ENCODE measurements around the gene TECTA.
"Not testable (repeated sequence)": the region's sequence is repeated elsewhere in the genome, so short reads cannot be mapped to it uniquely, and the experiment has no call there.

Gene TECTA

DNA sequence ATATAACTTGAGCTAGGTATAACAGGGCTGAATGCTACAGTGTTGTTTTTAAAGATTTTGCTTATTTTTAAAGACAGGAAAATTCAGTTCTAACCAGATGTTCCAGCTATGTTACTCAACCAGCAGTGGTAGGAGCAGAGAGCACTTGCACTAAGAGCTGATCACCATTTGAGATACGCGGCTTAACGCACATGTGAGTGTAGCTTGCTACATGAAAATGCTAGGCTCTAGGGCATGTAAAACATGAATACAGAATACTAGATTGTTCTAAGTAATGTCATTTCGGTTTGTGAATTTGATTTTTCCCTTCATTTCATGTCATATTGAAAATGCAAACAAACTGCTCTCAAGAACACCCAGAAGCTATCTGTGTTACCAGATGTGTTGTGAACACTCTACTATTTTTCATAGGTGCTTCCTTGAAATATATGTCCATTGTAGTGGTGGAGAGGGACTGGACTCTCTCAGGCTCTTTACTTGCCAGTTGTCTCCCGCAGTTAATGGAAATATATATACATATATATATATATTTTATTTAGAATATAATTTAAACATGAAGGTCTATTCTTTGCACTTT, 10.8 kb upstream of the TECTA start:
- DNase-seq (ENCODE audit: low read depth) = no peak

DNA sequence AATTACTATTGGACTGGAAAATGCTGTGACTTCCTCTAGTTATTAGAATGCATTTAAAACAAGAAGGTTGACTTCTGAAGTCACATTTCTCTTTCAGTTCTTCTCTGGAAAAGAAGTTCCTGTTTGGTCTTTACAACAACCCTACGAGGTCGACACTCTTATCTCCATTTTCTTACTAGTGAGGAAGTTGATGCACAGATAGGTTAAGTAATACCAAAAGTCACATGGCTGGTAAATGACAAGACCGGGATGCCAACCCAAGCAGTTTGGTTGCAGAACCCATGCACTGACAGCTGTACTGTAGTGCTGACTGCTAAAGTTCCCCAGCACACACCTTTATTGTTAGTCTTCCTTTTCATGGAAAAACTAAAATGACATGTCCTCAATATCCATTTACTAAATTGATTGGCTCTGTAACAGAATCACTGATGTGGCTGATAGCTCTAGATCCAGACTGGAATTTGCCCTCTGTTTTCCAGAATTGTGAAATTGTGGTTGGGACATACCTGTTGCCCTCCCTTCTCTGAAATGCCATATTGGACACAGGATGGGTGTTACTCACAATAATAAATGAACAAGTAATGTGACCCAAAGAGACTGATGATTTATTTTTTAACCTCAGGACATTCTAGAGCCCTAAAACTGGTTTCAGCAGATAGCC, 9.4 kb upstream of the TECTA start:
- DNase-seq (ENCODE audit: low read depth) = no peak

DNA sequence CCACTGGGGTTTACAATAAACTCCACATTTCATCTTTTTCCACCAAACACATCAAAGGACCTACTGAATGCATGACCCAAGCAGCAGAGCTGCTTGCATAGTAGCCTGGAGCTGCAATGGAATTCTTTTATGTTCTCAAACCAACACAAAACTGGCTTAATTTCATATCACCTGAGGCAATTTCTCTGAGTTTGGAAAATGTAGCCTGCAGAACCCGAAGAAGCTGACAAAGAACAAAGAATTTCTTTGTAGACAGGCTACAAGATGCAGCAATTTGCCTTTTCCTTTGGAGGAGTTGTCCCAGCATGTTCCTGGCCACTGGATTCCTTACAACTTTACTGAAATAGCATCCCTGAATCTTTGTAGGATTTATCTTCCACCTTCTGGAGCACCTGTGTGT, 5.5 kb upstream of the TECTA start:
- no peak for DNase-seq (ENCODE audit: low read depth)

DNA sequence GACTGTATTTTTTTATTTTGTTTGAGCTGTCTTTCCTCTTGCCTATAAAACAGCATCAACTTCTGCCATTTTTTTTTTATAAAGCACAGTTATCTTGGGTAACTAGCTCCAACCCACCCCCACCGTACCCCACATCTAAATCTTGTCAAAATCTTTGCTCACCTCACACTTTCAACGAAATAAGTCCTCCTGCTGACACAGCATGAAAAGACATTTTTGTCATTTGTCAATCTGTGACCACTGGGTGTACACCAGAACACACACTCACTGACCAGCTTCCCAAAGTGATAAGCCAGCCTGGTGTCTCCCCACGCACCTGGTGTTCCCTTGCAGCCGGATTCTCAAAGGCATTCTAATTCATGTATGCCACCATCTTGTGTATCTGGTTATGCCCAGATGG, 1.7 kb upstream of the TECTA start:
- DNase-seq (ENCODE audit: low read depth) = no peak

DNA sequence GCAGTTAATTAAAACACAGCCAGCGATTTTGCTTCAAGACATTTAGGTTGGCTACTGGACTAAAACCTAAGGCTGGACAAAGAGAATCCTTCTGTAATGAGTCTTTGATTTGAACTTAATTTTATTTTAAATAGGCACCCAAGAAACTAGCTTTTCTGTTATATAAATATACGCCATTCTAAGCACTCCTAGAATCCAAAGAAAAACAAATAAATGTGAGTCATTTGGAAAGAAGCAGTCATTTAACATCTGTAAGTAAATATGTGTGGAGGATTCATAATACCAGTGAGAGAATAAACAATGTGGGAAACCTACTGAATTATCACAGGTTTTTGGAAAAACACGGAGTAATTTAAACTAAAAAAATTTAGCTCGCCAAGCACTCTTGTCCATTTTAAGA, 1.2 kb upstream of the TECTA start:
- no peak for DNase-seq (ENCODE audit: low read depth)

DNA sequence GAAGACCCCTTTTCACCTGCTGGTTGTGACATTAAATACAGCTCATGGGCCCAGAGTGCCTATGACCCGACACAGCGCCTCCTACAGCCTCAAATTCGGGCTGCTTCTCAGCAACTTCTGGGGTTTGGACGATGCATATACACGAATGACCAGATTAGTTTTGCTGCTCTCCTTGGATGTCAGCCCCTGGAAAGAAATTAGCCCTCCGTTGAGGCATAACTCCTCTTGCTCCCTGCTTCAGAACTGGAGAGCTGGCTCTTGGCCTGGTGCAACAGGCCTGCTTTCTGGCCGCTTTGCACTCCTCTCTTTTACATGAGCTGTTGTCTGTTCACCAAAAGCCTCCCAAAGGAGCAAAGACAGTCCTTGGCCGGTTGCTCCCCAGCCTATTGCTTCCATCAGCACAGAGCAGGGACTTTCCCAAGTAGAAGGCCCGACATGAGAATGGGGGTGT, 3.3 kb downstream of the TECTA start:
- no peak for DNase-seq (ENCODE audit: low read depth)

DNA sequence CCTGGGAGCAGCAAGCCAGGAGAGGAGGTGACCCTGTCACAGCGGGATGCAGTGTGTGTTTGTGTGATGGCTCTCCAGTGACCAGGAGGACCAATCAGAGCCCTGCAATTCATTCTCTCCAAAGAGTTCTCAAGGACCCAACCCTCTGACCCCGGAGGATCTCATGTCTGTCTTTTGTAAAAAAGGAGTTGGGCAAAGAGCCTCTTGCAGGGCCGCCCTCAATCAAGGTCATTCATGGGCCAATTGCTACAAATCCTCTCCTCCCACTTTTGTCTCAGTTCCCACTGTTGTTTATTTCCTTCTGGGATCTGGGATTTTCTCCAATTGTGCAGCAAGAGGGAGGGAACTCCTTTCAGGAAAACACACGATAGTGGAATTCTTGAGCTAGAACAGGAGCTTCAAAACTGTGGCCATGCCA, 4.0 kb downstream of the TECTA start:
- no peak for DNase-seq (ENCODE audit: low read depth)

DNA sequence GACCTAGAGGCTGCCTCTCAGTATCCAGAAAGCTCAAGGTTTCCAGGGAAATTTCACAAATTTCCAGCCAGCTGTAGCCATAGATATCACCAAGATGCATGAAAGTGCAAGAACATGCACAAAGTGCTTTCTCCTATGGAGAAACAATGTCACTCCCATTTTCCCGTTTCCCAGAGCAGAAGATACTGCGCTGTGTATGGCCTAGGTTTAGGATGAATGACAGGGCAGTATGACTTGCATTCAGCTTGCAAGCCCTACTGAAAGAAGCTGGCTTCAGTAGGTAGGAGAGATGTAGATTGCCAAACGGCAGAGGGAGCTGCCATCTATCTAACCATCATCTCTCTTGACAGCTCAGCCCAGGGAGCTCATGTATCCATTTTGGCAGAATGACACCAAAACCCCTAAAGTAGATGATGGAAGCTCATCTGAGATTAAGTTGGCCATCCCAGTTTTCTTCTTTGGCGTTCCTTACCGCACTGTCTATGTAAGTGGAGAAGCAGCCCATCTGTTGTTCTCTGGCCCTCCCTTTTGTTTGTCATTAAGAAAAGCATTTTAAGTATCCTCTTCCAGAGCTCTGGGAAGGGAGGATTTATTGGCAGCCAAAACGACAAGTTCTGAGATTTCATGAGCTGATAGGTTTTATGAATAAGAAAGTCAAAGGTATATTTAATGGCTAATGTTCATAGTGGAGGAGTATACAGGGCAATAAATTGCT, 4.6 kb downstream of the TECTA start:
- no peak for DNase-seq (ENCODE audit: low read depth)

DNA sequence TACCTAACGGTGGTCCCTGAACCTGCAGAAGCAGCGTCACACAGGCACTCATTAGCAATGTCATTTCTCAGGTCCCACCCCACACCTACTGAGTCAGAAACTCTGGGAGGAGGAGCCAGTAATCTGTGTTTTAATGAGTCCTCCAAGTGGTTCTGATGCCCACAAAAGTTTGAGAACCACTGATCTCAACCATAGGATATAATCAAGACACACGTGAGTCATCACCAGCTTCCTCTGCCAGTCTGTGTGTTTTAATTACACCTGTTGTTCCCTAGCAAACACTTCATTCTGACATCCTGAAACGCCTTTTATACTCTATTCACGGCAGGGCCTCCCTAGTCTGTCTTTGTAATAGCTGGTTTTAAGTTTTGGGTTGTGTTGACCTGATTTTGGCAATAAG, 5.8 kb downstream of the TECTA start:
- no peak for DNase-seq (ENCODE audit: low read depth)

DNA sequence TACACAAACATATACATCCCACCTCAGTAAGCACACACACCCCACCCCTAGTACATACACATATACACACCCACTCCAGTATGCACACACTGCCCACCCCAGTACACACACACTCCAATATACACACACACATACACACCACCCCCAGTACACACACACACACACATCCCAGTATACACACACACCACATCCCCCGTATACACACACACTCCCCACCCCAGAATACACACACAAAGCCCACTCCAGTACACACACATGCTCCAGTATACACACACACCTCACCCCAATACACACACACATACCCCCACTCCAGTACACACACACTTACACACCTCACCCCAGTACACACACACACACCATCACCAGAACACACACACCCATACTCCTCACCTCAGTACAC, 7.4 kb downstream of the TECTA start:
- DNase-seq (ENCODE audit: low read depth) = no peak

DNA sequence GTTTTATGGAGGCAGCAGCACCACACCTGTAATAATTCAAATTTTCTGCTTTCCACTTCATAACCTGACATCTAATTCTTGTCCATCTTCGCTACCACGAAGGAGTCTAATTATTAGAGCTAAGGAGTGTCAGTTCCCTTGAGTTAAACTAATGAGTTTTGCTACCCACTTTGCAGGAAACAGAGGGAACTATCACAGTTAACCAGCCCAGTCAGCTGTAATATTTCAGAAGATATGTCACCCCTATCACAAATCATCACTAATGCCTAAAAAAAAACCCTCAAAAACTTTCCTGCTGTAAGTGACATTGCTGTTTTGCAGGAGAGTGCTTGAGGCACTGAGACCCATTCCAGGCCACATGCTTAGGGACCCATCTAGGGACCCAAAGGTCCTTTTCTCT, 8.4 kb downstream of the TECTA start:
- DNase-seq (ENCODE audit: low read depth) = no peak

DNA sequence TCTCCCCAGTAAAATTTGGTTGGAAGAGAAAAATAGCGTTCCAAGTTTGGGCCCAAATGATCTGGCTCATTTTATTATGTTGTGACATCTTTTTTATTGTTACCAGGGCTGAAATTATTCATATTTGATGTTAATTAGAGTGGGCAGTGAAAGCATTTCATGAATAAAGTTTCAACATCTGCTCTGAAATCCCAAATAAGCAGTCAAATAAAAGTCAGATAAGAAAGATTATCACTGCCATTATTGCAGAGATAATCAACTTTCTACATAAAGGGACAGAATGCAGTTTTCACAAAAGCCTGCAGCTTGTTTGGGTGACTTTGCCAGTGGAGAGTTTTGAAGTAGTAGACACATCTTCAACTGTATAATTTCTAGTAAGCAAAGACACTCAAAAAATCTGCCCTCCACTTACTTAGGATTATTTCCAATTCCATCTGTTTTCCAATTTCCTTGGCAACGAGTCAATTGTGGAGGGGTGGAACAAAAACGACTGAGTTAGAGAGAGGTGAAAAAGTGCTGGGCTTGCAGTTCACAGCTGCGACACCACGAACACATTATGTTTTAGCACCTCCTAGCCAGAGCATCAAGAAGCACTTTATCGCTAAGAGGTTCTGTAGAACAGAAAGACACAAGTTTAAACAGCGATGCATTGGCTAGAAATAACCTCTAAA, 9.0 kb downstream of the TECTA start:
- no peak for DNase-seq (ENCODE audit: low read depth)

DNA sequence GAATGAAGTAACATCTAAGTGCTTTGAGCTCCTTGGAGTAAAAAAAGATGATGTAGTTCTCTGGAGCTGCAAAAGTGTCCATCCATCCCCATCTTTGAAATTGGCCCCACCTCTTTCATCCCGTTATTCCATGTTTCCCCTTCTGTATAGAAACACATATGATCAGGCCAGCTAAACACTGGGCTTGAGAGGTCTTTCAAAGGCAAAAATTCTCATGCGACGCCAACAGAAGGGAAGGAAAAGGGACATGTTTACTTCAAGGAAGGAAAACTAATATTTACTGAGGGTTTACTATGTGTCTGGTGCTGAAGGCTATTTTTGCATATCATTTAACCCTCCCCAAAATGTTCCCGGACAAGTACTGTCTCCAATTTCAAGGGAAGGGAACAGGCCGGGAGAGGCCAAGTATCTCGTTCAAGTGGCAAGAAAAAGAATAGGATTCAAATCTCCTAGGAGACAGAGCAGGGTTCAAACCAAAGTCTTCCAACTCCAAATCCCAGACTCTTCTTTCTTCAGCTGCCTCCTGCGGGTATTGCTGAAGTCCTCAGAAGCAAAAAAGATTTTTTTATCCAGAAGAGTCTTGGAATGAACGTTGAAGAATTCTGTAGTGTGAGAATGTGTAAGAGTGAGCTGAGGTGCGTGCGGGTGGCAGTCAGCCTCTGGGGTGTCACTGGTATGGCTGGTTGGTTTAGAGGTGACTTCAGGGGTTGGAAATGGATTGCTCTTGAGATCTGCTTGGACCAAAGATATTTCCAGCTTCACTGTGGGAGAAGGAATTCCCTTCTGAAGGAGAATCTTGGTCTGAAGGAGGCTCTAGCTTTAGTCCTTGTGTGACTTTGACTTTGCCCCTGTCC, 10.1 kb downstream of the TECTA start:
- no peak for DNase-seq (ENCODE audit: low read depth)

DNA sequence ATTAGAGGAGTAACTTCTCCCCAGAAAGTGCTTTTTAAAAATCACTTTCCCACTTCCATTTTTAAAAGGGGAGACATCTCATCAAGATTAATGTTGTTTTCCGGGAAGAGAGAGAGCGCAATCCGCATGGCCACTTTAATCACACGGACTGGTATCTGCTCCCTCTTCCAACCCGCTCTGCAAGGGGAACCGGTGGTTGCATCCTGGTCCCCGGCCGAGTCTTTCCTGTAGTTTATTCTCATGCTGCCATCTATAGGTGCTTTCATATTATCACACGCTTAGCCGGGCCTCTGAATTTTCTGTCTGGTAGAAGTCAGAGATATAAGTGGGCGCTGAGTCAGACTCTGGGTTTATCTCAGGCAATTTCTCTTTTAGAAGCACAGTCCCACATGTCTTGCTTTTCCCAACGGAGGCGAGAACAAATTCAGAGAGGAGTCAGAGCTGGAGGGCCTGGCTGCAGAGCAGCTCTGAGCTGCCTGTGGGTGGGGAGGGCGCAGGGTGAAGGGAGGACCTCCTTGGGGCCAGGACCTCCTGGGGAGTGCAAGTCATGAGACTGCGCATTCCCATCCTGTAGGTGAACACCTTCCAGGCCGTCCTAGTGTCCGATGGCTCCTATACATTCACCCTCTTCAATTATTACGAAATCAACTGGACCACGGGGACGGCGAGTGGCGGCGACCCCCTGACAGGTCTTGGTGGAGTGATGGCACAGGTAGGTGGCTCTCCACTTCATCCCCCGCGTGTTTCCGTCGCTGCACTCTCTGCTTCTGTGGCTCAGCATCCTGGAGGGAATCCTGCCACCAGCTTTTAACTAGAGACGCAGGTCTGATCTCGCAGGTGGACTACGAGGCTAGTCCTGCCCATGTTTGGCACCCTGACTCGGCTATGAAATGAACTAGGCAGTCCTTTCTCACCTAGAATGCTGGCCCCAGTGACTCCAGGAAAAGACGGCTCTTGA, 11.7 kb downstream of the TECTA start:
- no peak for DNase-seq (ENCODE audit: low read depth)

DNA sequence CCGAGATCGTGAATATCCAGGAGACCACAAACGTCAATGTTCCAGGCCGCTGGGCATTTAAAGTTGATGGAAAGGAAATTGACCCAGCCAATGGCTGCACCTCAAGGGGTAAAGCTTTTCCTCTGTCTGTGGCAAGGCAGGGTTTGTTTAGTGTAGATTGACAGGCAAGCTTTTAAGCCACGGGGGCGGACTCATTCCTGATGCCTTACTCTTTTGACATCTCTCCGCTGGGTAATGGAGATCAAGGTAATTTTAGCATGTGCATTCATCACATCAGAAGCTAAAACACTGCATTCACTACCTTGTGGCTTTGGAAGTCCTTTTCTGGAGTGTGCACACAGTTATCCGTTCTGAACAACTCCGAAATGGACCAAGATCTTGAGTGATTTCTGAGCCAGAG, 12.6 kb downstream of the TECTA start:
- no peak for DNase-seq (ENCODE audit: low read depth)

DNA sequence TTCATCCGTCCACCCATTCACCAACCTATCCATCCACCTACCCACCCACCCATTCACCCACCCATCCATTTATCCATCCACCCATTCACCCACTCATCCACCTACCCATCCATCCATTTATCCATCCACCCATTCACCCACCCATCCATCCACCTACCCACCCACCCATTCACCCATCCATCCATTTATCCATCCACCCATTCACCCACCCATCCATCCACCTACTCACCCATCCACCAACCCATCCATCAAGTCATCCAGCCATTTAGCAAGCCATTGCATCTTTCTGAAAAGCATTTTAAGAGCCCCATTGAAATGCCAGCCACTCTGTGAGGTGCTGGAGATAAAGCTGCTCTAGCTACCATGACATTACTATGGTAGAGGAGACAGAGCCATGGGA, 14.0 kb downstream of the TECTA start:
- not testable (repeated sequence) for DNase-seq (ENCODE audit: low read depth)

DNA sequence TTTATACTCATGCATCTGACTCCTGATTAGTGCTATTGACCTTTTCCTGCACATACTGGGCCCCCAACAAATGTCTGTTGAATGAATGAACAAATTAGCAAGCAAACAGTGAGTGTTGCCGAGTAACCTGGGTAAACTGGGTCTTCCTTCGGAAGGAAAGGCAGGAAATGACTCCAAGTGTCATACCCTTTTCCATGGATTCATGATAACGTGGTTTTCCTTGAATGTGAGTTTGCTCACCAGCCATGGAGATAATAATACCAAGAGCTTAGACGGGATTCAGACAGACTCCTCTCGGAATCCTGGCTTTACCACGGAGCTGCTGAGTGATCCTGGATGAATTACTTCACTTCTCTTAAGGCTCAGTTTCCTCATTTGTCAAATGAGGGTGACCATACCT, 16.7 kb downstream of the TECTA start:
- DNase-seq (ENCODE audit: low read depth) = no peak

DNA sequence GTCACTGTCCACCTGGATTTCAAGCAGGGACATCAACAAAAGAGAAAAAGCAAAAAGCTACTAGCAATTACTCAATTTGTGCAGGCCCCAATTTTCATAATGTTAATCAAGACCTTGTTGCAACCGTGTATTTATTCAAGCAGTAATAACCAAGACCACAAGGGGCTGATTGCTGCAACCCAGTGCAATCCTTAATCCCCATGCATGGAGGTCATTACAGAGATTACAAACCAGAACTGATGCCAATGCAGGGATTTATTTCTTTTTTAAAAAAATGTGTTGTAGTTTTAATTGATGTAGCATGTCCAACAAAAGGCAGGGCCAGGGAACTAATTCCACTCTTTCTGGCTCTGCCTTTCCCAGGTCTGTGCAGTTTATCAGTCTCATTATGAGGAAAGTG, 18.4 kb downstream of the TECTA start:
- no peak for DNase-seq (ENCODE audit: low read depth)

DNA sequence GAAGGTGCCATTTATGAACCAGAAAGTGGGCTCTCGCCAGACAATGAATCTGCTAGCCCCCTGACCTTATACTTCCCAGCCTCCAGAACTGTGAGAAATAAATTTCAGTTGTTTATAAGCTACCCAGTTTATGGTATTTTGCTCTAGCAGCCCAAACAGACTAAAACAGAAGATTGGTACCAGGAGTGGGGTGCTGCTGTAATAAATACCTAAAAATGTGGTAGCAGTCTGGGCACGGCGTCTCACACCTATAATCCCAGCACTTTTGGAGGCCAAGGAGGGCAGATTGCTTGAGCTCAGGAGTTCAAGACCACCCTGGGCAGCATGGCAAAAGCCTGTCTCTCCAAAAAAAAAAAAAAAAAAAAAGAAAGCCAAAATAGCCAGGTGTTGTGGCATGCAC, 21.3 kb downstream of the TECTA start:
- DNase-seq (ENCODE audit: low read depth) = no peak

DNA sequence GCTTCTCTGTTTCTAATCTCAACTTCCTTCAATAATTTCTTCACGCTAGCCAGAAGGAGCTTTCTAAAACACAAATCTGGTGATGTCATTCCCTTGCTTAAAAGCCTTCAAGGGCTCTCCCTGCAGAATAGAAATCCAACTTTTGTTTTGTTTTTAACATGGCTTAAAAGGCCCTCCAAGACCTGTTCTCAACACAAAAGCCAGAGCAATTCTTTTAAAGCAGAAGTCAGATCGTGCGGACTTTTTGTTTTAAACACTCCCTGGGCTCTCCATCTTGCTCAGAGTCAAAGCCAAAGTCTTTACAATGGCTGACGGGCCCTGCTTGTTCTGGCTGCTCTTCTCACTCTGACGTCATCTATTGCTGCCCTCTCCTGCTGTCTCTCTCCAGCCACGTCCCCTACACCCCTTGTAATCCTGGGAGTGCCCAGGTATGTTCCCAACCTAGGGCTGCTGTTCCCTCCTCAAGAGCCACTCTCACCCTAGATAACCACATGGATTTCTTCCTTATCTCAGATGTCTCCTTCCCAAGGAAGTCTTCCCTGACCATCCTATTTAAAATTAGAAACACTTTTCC, 22.5 kb downstream of the TECTA start:
- no peak for DNase-seq (ENCODE audit: low read depth)

Measured in T follicular helper cell (primary cell).